HL-60 (cell line): ENCODE results near the gene CRLF2.
"Not testable (repeated sequence)": the region's sequence is repeated elsewhere in the genome, so short reads cannot be mapped to it uniquely, and the experiment has no call there.

Experiments
- DNase-seq, 2 experiments: peaks; one replicate each; pipeline ENCODE4 v3.0.0-alpha.2; 2010 to 2020; ENCODE audit warnings: low read depth in 1 of 2, low spot score in 1 of 2
- H3K27ac ChIP-seq: fragments of 250-450 bp; sonication (Bioruptor Pico); replicated peaks from 2 replicates; pipeline ENCODE4 v1.5.1; 2020; ENCODE audit warnings: mild to moderate bottlenecking, moderate library complexity
- H3K27me3 ChIP-seq: fragments of 250-450 bp; sonication (Bioruptor Pico); 2 replicates; pipeline ENCODE4 v1.5.1; 2021; ENCODE audit warnings: mild to moderate bottlenecking, moderate library complexity; ENCODE audit not compliant: insufficient read depth, poor library complexity, severe bottlenecking
- H3K4me3 ChIP-seq: replicated peaks from 2 replicates; pipeline ENCODE4 v1.5.1; 2011; ENCODE audit warnings: mild to moderate bottlenecking, control low read depth, low read length; ENCODE audit not compliant: insufficient read depth
- GABPA ChIP-seq: IDR thresholded peaks from 2 replicates; pipeline ENCODE4 v1.6.1; 2012; ENCODE audit warnings: low read depth
- POLR2AphosphoS5 ChIP-seq: IDR thresholded peaks from 2 replicates; pipeline ENCODE4 v1.6.1; 2012; ENCODE audit warnings: low read depth
- SPI1 ChIP-seq: IDR thresholded peaks from 2 replicates; pipeline ENCODE4 v1.6.1; 2012; ENCODE audit warnings: low read depth, mild to moderate bottlenecking, borderline replicate concordance
- TF ChIP-seq, protein P1 (sequence below): IDR thresholded peaks from one replicate; pipeline ENCODE4 v1.5.1; 2011; ENCODE audit warnings: low read length, control low read depth, inconsistent platforms; ENCODE audit not compliant: insufficient read depth
- TF ChIP-seq, protein P2 (sequence below): IDR thresholded peaks from 2 replicates; pipeline ENCODE4 v1.6.1; 2012; ENCODE audit warnings: low read depth; ENCODE audit not compliant: insufficient replicate concordance

CRLF2 gene

DNA sequence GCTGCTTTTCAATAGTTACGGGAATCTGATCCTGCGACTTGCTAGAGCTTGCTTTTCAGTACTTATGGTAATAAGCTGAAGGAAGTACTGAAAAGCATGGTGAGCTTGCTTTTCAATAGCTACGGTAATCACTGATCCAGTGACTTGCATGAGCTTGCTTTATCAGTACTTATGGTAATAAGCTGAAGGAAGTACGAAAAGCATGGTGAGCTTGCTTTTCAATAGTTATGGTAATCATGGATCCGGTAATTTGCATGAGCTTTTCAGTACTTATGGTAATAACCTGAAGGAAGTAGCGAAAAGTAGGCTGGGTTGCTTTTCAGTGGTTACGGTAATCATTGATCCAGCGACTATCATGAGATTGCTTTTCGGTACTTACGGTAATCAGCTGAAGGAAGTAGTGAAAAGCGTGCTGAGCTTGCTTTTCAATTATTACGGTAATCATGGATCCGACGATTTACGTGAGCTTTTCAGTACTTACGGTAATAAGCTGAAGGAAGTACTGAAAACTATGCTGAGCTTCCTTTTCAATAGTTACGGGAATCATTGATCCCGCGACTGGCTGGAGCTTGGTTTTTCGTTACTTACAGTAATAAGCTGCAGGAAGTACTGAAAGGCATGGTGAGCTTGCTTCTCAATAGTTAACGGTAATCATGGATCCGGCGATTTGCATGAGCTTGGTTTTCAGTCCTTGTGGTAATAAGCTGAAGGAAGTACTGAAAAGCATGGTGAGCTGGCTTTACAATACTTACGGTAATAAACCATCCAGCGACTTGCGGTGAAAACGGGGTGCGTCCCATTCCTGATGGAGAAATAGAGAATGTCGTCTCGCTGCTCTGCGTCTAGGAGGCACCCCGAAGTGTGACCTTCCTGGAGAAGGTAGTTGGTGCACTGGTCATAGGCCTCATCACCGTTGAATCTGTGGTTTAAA lies 6.5 kb downstream of the CRLF2 start:
- H3K27me3 ChIP-seq = no peaks in the 10 kb centered on the region
- H3K27ac ChIP-seq = no peak overlapping the region
- peak in 1 of 2 experiments; percentile 40 for DNase-seq
- TF ChIP-seq, protein P1, sequence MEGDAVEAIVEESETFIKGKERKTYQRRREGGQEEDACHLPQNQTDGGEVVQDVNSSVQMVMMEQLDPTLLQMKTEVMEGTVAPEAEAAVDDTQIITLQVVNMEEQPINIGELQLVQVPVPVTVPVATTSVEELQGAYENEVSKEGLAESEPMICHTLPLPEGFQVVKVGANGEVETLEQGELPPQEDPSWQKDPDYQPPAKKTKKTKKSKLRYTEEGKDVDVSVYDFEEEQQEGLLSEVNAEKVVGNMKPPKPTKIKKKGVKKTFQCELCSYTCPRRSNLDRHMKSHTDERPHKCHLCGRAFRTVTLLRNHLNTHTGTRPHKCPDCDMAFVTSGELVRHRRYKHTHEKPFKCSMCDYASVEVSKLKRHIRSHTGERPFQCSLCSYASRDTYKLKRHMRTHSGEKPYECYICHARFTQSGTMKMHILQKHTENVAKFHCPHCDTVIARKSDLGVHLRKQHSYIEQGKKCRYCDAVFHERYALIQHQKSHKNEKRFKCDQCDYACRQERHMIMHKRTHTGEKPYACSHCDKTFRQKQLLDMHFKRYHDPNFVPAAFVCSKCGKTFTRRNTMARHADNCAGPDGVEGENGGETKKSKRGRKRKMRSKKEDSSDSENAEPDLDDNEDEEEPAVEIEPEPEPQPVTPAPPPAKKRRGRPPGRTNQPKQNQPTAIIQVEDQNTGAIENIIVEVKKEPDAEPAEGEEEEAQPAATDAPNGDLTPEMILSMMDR = no peak
- TF ChIP-seq, protein P2, sequence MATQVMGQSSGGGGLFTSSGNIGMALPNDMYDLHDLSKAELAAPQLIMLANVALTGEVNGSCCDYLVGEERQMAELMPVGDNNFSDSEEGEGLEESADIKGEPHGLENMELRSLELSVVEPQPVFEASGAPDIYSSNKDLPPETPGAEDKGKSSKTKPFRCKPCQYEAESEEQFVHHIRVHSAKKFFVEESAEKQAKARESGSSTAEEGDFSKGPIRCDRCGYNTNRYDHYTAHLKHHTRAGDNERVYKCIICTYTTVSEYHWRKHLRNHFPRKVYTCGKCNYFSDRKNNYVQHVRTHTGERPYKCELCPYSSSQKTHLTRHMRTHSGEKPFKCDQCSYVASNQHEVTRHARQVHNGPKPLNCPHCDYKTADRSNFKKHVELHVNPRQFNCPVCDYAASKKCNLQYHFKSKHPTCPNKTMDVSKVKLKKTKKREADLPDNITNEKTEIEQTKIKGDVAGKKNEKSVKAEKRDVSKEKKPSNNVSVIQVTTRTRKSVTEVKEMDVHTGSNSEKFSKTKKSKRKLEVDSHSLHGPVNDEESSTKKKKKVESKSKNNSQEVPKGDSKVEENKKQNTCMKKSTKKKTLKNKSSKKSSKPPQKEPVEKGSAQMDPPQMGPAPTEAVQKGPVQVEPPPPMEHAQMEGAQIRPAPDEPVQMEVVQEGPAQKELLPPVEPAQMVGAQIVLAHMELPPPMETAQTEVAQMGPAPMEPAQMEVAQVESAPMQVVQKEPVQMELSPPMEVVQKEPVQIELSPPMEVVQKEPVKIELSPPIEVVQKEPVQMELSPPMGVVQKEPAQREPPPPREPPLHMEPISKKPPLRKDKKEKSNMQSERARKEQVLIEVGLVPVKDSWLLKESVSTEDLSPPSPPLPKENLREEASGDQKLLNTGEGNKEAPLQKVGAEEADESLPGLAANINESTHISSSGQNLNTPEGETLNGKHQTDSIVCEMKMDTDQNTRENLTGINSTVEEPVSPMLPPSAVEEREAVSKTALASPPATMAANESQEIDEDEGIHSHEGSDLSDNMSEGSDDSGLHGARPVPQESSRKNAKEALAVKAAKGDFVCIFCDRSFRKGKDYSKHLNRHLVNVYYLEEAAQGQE = no peak
- TF ChIP-seq SPI1 (no peak), POLR2AphosphoS5 (no peak), GABPA (no peak)
- H3K4me3 ChIP-seq = no peak overlapping the region

DNA sequence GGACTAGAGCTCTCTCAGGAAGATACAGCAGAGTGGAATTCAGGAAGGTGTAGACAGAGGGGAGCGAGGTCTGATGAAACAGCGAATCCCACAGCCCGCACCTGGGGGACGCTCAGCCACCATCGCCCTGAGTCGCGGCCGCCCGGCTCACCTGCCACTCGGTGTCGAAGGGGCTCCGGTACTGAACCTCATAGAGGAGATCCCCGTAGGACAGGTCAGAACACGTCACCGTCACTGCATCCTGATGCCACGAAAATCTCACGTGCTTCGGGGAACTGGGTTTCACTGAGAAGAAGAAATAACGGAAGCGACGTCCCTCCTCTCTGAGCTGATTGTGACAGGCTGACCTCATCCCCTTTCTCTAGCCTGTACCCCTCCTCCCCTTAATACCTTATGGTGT lies 10.2 kb downstream of the CRLF2 start:
- no peak overlapping the region for H3K27ac ChIP-seq
- no peak for DNase-seq
- H3K27me3 ChIP-seq = no peaks in the 10 kb centered on the region
- TF ChIP-seq, protein P2 = no peak
- TF ChIP-seq SPI1 (no peak), GABPA (no peak), POLR2AphosphoS5 (no peak)
- TF ChIP-seq, protein P1 = no peak
- no peak overlapping the region for H3K4me3 ChIP-seq

DNA sequence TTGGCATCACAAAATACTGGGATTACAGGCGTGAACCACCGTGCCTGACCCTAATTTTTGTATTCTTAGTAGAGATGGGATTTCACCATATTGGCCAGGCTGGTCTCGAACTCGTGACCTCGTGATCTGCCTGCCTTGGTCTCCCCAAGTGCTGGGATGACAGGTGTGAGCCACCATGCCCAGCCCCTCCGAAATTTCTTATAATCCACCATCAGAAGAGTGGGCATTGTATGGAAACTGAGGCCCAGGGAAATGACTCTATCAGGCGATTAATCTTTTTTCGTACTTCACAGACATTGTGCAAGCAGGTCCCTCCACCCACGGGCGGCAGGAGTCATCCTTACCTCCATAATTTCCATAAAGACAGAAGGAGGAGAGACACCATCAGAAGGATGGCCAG lies 16.0 kb downstream of the CRLF2 start:
- TF ChIP-seq SPI1 (no peak), GABPA (no peak)
- TF ChIP-seq, protein P2 = no peak
- TF ChIP-seq, protein P1 = no peak
- DNase-seq = no peak
- Histone ChIP-seq H3K27ac (no peak overlapping the region), H3K4me3 (no peak overlapping the region), H3K27me3 (no peaks in the 10 kb centered on the region)

DNA sequence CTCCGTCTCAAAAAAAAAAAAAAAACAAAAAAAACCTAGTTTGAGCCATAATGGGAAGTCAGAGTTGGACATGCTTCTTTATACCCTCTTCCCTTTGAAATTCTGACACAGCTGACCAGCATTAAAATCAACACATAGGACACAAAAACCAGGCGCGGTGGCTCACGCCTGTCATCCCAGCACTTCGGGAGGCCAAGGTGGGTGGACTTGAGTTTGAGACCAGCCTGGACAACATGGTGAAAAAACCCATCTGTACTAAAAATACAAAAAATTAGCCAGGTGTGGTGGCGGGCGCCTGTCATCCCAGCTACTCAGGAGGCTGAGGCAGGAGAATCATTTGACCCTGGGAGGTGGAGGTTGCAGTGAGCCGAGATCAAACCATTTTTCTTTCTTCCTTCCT lies 20.3 kb downstream of the CRLF2 start:
- DNase-seq, H3K27ac ChIP-seq, H3K27me3 ChIP-seq, H3K4me3 ChIP-seq: not testable (repeated sequence)
